NCI-H2081 (cell line): ENCODE results near the gene CLN5.

Experiments used
- DNase-seq, 2 experiments: peaks; one replicate each; lab custom pipeline; 2025; lab: John Stamatoyannopoulos, UW

CLN5 gene

GRCh38 chr13:76991796-76992547 lies at the start of gene CLN5:
Gene CLN5 (plus strand): TSS chr13:76992081. CDS start chr13:76992099, 18 bp downstream.
- peak; percentile 87 to 92 for DNase-seq

GRCh38 chr13:76942363-76942762 lies 49.5 kb upstream of the CLN5 start:
- DNase-seq = no peak

- no peak for DNase-seq
Observed at GRCh38 chr13:76943646-76944045, 48.2 kb upstream of the CLN5 start.

- DNase-seq = no peak
Observed at GRCh38 chr13:76944456-76944855, 47.4 kb upstream of the CLN5 start.

GRCh38 chr13:76948149-76948548 lies 43.7 kb upstream of the CLN5 start, which contains the start of gene ACOD1:
Gene ACOD1 (plus strand): TSS chr13:76948511. CDS start chr13:76948559, 48 bp downstream.
- no peak for DNase-seq

GRCh38 chr13:76950101-76950500 lies 41.8 kb upstream of the CLN5 start:
- no peak for DNase-seq

GRCh38 chr13:76953968-76954367 lies 37.9 kb upstream of the CLN5 start:
- DNase-seq = no peak

- DNase-seq = no peak
Observed at GRCh38 chr13:76954538-76954937, 37.3 kb upstream of the CLN5 start.

- DNase-seq = no peak
Observed at GRCh38 chr13:76955193-76955592, 36.7 kb upstream of the CLN5 start.

GRCh38 chr13:76955661-76956060 lies 36.2 kb upstream of the CLN5 start:
- no peak for DNase-seq

- DNase-seq = no peak
Observed at GRCh38 chr13:76958841-76959432, 32.9 kb upstream of the CLN5 start.

- DNase-seq = peak in 1 of 2 experiments; percentile 1
Observed at GRCh38 chr13:76959734-76960133, 32.1 kb upstream of the CLN5 start.

GRCh38 chr13:76965759-76966421 lies 26.0 kb upstream of the CLN5 start:
- no peak for DNase-seq

GRCh38 chr13:76967031-76967430 lies 24.9 kb upstream of the CLN5 start:
- no peak for DNase-seq

- DNase-seq = no peak
Observed at GRCh38 chr13:76968041-76968440, 23.8 kb upstream of the CLN5 start.

GRCh38 chr13:76969488-76970365 lies 22.2 kb upstream of the CLN5 start:
- DNase-seq = no peak

GRCh38 chr13:76971215-76971614 lies 20.7 kb upstream of the CLN5 start:
- no peak for DNase-seq

GRCh38 chr13:76971851-76972829 lies 19.7 kb upstream of the CLN5 start:
- DNase-seq = no peak

- no peak for DNase-seq
Observed at GRCh38 chr13:76973920-76974617, 17.8 kb upstream of the CLN5 start.

- DNase-seq = no peak
Observed at GRCh38 chr13:76974618-76974975, 17.3 kb upstream of the CLN5 start.
